ENCODE results near the gene LSM8. TPM values are rescaled to one million over a fixed set of nuclear protein-coding genes. Genes with fewer than 3 reads are reported as not detected.
"Not testable (repeated sequence)": the region's sequence is repeated elsewhere in the genome, so short reads cannot be mapped to it uniquely, and the experiment has no call there.

The LSM8 gene
- total RNA-seq, 2 donors from 2014 or later: 47.9 to 61.4 TPM

- no peaks in the 10 kb centered on the region for H3K36me3 ChIP-seq (ENCODE audit: control insufficient read depth, insufficient read depth, low read length)
- no peak for DNase-seq
- TF ChIP-seq CTCF (conservative IDR thresholded peaks at IDR 0.05): no peak
- Mint-ChIP-seq H3K4me3 (no peak overlapping the region), H3K27ac (no peak overlapping the region), H3K36me3 (ENCODE audit: low read depth) (no peaks in the 10 kb centered on the region), H3K27me3 (ENCODE audit: insufficient read depth) (peaks cover 4% of the 10 kb centered on the region), H3K9me3 (no peaks in the 10 kb centered on the region), H3K4me1 (peaks cover 25% of the 10 kb centered on the region)
- no peaks in the 10 kb centered on the region for H3K4me1 ChIP-seq (ENCODE audit: control insufficient read depth, insufficient read depth, low read length)
- H3K9me3 ChIP-seq (ENCODE audit: control insufficient read depth, low read length): no peaks in the 10 kb centered on the region
- H3K4me3 ChIP-seq (ENCODE audit: low read length): no peak overlapping the region
- WGBS, 2 experiments (ENCODE audit: insufficient coverage in 1 of 2, insufficient read length in 1 of 2): 100% methylated on average over 1 of the region's 1 CpG; no CpG with 5 or more reads in 1 of the 2 experiments
- no peak overlapping the region for H3K9ac ChIP-seq (ENCODE audit: extremely low read depth, low read length, poor library complexity, severe bottlenecking)
- peaks cover 10% of the 10 kb centered on the region for H3K27me3 ChIP-seq (ENCODE audit: control insufficient read depth, insufficient read depth, low read length, poor library complexity, severe bottlenecking)
- no peak overlapping the region for H3K27ac ChIP-seq (ENCODE audit: low read depth, low read length)
These were observed 48.9 kb downstream of the LSM8 start for GRCh38 chr7:118232837-118233236.

DNA sequence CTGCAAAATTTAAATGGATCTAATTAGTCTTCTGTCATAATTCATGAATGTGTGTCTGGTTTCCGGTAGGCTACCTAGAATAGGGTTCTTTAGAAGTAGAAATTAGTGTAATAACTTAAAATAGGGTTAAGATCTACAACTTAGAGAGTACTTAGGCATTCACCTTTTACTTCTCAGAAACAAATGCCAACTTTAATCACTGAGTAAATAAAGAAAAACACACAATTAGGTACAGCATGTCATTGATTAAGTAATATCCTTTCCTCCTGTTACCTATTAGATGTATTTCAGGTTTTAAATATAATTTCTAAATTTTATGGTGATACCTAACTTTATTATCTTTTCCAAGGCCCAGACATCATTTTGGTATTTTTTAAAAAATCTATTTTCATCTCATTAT is 49.8 kb downstream of the LSM8 start:
- Histone ChIP-seq H3K4me1 (ENCODE audit: control insufficient read depth, insufficient read depth, low read length) (no peaks in the 10 kb centered on the region), H3K36me3 (ENCODE audit: control insufficient read depth, insufficient read depth, low read length) (no peaks in the 10 kb centered on the region), H3K9ac (ENCODE audit: extremely low read depth, low read length, poor library complexity, severe bottlenecking) (no peak overlapping the region), H3K4me3 (ENCODE audit: low read length) (no peak overlapping the region), H3K27ac (ENCODE audit: low read depth, low read length) (no peak overlapping the region), H3K9me3 (ENCODE audit: control insufficient read depth, low read length) (no peaks in the 10 kb centered on the region), H3K27me3 (ENCODE audit: control insufficient read depth, insufficient read depth, low read length, poor library complexity, severe bottlenecking) (peaks cover 3% of the 10 kb centered on the region)
- no peak for DNase-seq
- H3K9me3 Mint-ChIP-seq: no peaks in the 10 kb centered on the region
- H3K4me3 Mint-ChIP-seq: no peak overlapping the region
- no peak for TF ChIP-seq CTCF (conservative IDR thresholded peaks at IDR 0.05)
- H3K27ac Mint-ChIP-seq: no peak overlapping the region
- peaks cover 25% of the 10 kb centered on the region for H3K4me1 Mint-ChIP-seq
- H3K27me3 Mint-ChIP-seq (ENCODE audit: insufficient read depth): no peaks in the 10 kb centered on the region
- 75% methylated on average over 1 of the region's 1 CpG; no CpG with 5 or more reads in 1 of the 2 experiments for WGBS, 2 experiments (ENCODE audit: insufficient coverage in 1 of 2, insufficient read length in 1 of 2)
- H3K36me3 Mint-ChIP-seq (ENCODE audit: low read depth): no peaks in the 10 kb centered on the region

GRCh38 chr7:118239014-118239413 is 55.0 kb downstream of the LSM8 start:
- H3K9me3 ChIP-seq (ENCODE audit: control insufficient read depth, low read length): no peaks in the 10 kb centered on the region
- H3K4me3 ChIP-seq (ENCODE audit: low read length): no peak overlapping the region
- 67 to 89% methylated on average over 1 to 3 of the region's 3 CpGs for WGBS, 2 experiments (ENCODE audit: insufficient coverage in 1 of 2, insufficient read length in 1 of 2)
- no peak for TF ChIP-seq CTCF (conservative IDR thresholded peaks at IDR 0.05)
- Mint-ChIP-seq H3K4me1 (no peaks in the 10 kb centered on the region), H3K27ac (no peak overlapping the region), H3K36me3 (ENCODE audit: low read depth) (peaks cover 2% of the 10 kb centered on the region), H3K27me3 (ENCODE audit: insufficient read depth) (no peaks in the 10 kb centered on the region), H3K4me3 (no peak overlapping the region), H3K9me3 (peaks cover 2% of the 10 kb centered on the region)
- H3K27ac ChIP-seq (ENCODE audit: low read depth, low read length): no peak overlapping the region
- peak; percentile 80 for DNase-seq
- H3K4me1 ChIP-seq (ENCODE audit: control insufficient read depth, insufficient read depth, low read length): no peaks in the 10 kb centered on the region
- H3K9ac ChIP-seq (ENCODE audit: extremely low read depth, low read length, poor library complexity, severe bottlenecking): no peak overlapping the region
- H3K36me3 ChIP-seq (ENCODE audit: control insufficient read depth, insufficient read depth, low read length): no peaks in the 10 kb centered on the region
- H3K27me3 ChIP-seq (ENCODE audit: control insufficient read depth, insufficient read depth, low read length, poor library complexity, severe bottlenecking): no peaks in the 10 kb centered on the region

- not testable (repeated sequence) for H3K4me1 ChIP-seq (ENCODE audit: control insufficient read depth, insufficient read depth, low read length); H3K27me3 Mint-ChIP-seq (ENCODE audit: insufficient read depth); H3K36me3 ChIP-seq (ENCODE audit: control insufficient read depth, insufficient read depth, low read length); H3K9me3 Mint-ChIP-seq; H3K27ac ChIP-seq (ENCODE audit: low read depth, low read length); H3K4me3 ChIP-seq (ENCODE audit: low read length); H3K27me3 ChIP-seq (ENCODE audit: control insufficient read depth, insufficient read depth, low read length, poor library complexity, severe bottlenecking); H3K9me3 ChIP-seq (ENCODE audit: control insufficient read depth, low read length); H3K9ac ChIP-seq (ENCODE audit: extremely low read depth, low read length, poor library complexity, severe bottlenecking); H3K4me1 Mint-ChIP-seq; H3K27ac Mint-ChIP-seq; H3K4me3 Mint-ChIP-seq; DNase-seq; H3K36me3 Mint-ChIP-seq (ENCODE audit: low read depth)
- no CpG with 5 or more reads among the region's 2 CpGs for WGBS, 2 experiments (ENCODE audit: insufficient coverage in 1 of 2, insufficient read length in 1 of 2)
These were observed 56.4 kb downstream of the LSM8 start for GRCh38 chr7:118240320-118240719.
